PFSK-1 (cell line): Measurements from ENCODE around the gene KIF13A.

Experiments used
- FOXP2 ChIP-seq: optimal IDR thresholded peaks from 2 replicates; pipeline ENCODE3; 2011; ENCODE audit warnings: borderline replicate concordance, control low read depth, inconsistent platforms; ENCODE audit not compliant: insufficient read depth; ENCODE audit errors: extremely low read length, extremely low read depth
- POLR2AphosphoS5 ChIP-seq: IDR thresholded peaks from 2 replicates; pipeline ENCODE4 v1.6.1; 2012; ENCODE audit warnings: low read depth, mild to moderate bottlenecking, control low read depth, low read length, moderate library complexity
- REST ChIP-seq, 2 experiments: IDR thresholded peaks; 2 replicates each; pipeline versions ENCODE4 v1.6.1 to v1.8.0; 2011 to 2012; ENCODE audit warnings: low read depth in 2 of 2, low read length in 2 of 2, control low read depth in 1 of 2, inconsistent platforms in 1 of 2, mild to moderate bottlenecking in 1 of 2, moderate library complexity in 1 of 2; ENCODE audit not compliant: insufficient read depth in 1 of 2
- SIN3A ChIP-seq: IDR thresholded peaks from 2 replicates; pipeline ENCODE4 v1.6.1; 2012; ENCODE audit warnings: mild to moderate bottlenecking, low read length, moderate library complexity, borderline replicate concordance; ENCODE audit not compliant: insufficient read depth
- TAF1 ChIP-seq: IDR thresholded peaks from 2 replicates; pipeline ENCODE4 v1.6.1; 2012; ENCODE audit warnings: low read length, control low read depth, borderline replicate concordance; ENCODE audit not compliant: insufficient read depth

The KIF13A gene

GRCh38 chr6:17907406-17908229 lies 79.8 kb downstream of the KIF13A start:
- no peak for TF ChIP-seq REST (IDR thresholded peaks at IDR 0.05; ENCODE audit: insufficient read depth in 1 of 2, low read depth in 2 of 2, low read length in 2 of 2)
- TF ChIP-seq POLR2AphosphoS5: no peak
- no peak for TF ChIP-seq SIN3A
- no peak for TF ChIP-seq TAF1
- TF ChIP-seq FOXP2: no peak

DNA sequence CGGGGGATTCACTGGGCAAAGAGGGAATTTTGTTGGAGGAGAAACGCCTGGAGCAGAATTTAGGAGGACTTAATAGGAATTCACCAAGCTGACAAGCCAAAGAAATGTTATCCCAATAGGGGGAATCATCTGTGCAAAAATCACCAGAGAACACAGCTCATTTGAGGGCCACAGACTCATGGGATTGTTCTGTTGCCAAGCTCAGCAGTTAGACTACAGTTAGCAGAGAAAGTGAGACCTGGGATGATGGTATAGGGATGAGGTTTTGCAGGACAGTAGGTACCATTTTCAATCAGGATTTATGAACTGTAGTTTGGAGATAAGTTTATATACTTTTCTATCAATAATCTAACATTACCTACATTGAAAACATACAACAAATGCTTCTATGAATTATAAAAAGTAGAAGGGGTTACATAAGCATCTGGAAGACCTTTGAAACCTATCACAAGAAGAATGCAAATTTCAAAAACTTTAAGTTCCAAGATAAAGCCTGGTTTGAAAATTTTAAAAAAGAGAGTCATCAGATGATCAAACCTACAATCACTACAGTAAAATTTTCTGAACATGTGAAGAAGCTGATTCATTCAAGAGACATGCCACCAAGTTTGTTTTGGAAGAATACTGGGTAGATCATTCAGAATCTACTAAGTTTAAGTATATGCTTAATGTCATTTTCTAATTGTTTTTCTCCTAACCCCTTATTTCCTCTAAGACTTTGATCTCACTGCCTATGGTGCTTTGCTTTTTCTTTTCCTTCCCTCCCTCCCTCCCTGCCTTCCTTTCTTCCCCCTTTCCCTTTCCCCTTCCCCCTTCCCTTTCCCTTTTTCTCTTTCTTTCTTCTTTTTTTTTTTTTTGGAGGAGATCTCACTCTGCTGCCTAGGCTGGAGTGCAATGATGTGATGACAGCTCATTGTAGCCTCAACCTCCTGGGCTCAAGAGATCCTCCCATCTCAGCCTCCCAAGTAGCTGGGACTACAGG lies 81.5 kb downstream of the KIF13A start:
- TF ChIP-seq REST (IDR thresholded peaks at IDR 0.05; ENCODE audit: insufficient read depth in 1 of 2, low read depth in 2 of 2, low read length in 2 of 2) (no peak), POLR2AphosphoS5 (no peak), TAF1 (no peak), SIN3A (no peak), FOXP2 (no peak)

GRCh38 chr6:17904491-17905120 lies 82.8 kb downstream of the KIF13A start:
- no peak for TF ChIP-seq FOXP2
- TF ChIP-seq SIN3A: no peak
- no peak for TF ChIP-seq POLR2AphosphoS5
- TF ChIP-seq REST (IDR thresholded peaks at IDR 0.05; ENCODE audit: insufficient read depth in 1 of 2, low read depth in 2 of 2, low read length in 2 of 2): no peak
- TF ChIP-seq TAF1: no peak

DNA sequence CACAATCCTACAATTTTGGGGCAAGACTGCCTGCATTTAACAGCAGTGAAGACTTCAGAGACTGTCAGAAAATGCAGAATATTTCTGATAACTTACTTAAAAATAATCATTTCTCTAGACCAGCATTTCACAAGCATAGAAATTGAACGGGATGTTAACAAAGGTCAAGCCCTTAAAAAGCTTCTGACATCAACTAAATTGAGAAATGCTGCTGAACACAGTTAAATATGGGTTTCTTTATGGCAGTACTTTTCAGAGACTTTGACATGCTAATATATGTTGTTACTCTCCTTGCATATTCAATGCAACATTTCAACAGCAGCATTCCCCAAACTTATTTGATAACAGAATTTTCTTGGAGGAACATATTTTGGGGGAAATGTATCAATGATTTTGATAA lies 84.5 kb downstream of the KIF13A start:
- TF ChIP-seq POLR2AphosphoS5 (no peak), REST (IDR thresholded peaks at IDR 0.05; ENCODE audit: insufficient read depth in 1 of 2, low read depth in 2 of 2, low read length in 2 of 2) (no peak), TAF1 (no peak), FOXP2 (no peak), SIN3A (no peak)
